SK-N-DZ (cell line): ENCODE measurements around the gene UNG.
"Not testable (repeated sequence)": the region's sequence is repeated elsewhere in the genome, so short reads cannot be mapped to it uniquely, and the experiment has no call there.

Experiments
- DNase-seq: peaks from one replicate; pipeline ENCODE4 v3.0.0-alpha.2; 2015; ENCODE audit warnings: low spot score

UNG gene

GRCh38 chr12:109120557-109120956 lies 23.2 kb downstream of the UNG start:
- DNase-seq: no peak

- no peak for DNase-seq
Measured at GRCh38 chr12:109121346-109121880, 24.0 kb downstream of the UNG start.

- DNase-seq: no peak
Measured at GRCh38 chr12:109124878-109125648, 27.7 kb downstream of the UNG start.

DNA sequence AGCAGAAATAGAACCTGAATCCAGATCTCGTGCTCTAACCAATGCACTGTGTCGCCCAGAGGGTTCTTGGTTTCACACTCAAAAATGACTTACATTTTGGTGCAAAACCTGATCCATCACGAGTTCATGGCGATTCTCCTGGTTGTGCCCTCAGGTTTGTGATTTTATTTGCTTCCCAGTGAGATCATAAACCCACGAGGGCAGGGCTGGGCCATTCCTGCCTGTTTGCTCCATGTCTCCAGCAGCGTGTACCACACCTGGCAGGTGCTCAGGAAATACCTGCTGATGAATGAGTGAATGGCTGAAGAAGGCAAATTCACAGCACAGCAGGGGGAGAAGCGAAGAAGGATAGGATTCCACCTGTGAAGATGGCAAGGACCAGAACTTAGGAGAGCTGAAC lies 28.4 kb downstream of the UNG start:
- DNase-seq: no peak

DNA sequence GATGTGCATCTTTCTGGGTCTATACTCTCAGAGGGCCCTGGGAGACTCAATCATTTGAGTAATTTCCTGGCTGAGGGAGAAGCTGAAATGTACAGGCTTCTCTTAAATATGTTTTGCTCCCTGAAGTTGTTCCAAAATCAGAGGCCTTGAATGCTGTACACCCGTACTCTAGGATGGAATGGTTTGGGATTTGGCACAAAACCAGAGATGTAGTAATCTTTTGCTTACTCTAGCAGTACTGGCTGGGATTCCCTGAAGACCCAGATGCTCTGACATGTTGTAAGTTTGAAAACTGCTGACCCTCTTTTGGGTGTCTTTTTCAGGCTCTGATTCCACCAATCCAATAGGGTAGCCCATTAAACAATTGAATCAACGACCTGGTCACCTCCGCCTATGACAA lies 29.4 kb downstream of the UNG start:
- DNase-seq: no peak

- no peak for DNase-seq
Measured at GRCh38 chr12:109127533-109128242, 30.3 kb downstream of the UNG start.

DNA sequence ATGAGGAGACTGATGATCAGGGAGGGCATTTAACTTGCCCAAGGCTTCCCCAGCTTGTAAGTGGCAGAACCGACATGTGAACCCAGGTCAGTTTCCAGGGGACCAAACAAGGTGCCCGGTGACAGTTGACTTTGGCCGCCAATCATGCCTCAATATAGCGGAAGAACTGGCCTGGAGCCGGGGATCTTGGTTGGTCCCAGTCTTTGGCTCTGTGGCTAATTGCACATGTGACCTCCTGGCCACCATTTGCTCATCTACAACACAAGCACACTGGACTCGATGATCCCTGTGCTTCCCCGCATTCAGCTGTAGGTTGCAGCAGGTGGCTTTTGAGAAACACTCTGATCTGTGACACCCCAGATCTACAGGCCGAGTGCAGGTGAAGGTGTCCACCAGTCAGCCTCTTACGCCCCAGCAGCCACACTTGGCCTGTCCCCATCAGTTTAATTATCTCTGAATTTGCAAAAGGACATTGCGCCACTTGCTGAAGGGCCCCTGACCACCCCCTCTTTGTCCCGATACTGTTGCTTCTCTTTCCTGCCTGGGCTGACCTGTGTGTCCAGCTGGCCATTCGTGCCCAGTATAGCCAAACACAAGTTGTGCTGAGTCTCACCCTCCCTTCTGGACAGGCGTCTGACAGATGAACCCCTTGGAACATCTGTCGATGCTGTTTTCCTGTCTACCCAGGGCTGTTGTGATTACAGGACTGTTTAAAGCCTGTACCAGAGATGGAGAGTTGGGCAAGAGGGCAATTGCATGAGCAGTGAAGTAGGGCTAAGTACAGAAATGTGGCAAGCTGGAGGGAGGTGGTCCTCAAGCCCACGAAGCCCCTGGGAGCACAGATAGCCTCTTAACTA lies 33.1 kb downstream of the UNG start:
- no peak for DNase-seq

DNA sequence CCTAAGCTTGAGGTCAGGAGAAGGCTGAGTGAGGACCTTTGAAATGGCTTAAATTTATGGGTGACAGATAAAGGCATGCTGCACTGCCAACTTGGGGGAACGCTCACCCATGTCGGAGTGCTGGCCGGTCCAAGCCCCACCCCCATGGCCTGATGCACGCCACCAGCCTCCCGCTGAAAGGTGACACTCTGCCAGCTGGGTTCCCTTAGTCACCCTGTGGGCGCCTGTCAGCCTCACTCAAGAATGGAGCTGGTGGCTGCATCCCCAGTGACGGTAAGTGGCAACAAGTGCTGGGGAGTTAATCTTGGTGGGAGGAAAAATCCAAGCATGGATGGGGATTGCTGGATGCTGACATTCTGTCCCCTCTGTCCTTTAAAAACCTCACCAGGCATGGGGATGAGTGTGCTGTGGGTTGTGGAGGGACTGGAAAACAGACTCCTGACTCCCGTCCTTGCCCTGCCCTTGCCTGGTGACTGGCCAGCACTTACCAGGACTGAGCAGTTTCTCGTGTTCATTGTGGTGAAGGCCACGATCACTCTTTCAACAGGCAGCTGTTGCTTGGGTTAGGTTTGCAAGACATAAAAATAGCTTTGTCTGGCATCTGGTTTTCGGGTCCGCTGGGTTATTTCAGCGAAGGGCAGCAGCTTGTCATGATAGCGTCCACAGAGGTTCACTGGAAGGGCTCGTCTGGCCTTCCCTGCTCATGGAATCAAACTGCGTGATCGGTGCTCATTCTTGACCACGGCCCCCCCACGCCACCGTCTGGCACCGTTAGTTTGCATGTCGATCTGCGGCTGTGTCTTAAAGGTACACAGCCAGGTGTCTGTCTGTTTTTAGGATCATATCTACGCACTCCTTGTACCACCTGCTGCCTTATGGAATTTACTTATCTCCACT lies 34.0 kb downstream of the UNG start:
- no peak for DNase-seq

GRCh38 chr12:109134186-109134917 lies 37.0 kb downstream of the UNG start:
- no peak for DNase-seq

DNA sequence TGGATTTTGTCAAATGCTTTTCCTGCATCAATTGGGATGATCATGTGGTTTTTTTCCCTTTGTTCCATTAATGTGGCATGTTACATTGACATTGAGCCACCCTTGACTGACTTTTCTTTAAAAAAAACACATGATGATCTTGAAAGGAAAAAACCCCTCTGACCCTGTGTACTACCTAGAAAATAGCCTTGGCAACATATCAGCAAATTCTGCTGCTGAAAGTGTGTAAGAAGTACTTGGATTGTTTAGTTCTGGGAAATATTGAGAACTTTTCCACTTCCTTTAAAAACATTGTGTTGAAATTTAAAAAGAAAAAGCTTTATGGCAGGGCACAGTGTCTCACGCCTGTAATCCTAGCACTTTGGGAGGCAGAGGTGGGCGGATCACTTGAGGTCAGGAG lies 39.7 kb downstream of the UNG start:
- DNase-seq: no peak

DNA sequence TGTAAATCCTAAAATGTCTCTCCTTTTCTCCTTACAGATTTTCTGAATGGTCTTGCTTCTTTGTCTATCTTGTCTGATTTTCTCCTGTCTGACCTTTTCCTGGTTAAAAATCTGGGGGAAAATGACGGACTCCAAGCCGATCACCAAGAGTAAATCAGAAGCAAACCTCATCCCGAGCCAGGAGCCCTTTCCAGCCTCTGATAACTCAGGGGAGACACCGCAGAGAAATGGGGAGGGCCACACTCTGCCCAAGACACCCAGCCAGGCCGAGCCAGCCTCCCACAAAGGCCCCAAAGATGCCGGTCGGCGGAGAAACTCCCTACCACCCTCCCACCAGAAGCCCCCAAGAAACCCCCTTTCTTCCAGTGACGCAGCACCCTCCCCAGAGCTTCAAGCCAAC lies 42.0 kb downstream of the UNG start:
- DNase-seq: no peak

DNA sequence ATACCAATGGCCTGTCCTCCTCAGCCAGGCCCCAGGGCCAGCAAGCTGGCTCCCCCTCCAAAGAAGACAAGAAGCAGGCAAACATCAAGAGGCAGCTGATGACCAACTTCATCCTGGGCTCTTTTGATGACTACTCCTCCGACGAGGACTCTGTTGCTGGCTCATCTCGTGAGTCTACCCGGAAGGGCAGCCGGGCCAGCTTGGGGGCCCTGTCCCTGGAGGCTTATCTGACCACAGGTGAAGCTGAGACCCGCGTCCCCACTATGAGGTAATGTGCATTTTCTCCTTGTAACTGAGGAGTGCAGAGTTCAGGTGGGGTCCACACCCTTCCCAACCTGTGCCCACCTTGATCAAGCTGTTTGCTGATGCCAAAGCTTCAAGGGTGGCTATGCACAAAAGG lies 42.4 kb downstream of the UNG start:
- DNase-seq: no peak

DNA sequence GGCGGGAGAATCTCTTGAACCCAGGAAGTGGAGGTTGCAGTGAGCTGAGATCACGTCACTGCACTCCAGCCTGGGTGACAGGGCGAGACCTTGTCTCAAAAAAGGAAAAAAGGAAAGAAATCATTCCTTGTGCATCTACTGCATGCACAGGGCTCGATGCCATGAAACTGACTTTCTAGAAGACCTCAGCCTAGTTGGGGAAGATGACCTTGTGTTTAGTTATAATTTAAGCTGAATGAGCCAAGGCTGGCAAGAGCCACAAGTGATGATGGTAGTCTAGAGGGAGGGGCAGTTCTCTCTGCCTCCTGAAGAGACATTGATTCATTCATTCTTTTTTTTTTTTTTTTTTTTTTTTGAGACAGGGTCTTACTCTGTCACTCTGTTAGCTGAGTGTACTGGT lies 43.2 kb downstream of the UNG start:
- DNase-seq: no peak

DNA sequence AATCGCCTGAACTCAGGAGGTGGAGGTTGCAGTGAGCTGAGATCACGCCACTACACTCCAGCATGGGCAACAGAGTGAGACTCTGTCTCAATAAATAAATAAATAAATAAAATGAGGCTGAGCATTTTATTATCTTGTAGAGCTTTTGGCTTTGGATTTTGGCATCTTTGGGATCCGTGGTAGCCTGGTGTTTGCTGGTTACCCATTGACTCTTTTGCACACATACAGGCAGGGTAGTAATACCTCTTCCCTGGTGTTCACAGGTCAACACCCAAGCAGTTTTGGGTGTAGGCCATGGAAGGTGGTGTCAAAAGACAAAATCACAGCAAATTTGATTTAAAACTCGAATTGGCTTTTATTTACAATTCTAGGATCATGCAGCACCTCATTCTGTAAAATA lies 46.8 kb downstream of the UNG start:
- DNase-seq: no peak

DNA sequence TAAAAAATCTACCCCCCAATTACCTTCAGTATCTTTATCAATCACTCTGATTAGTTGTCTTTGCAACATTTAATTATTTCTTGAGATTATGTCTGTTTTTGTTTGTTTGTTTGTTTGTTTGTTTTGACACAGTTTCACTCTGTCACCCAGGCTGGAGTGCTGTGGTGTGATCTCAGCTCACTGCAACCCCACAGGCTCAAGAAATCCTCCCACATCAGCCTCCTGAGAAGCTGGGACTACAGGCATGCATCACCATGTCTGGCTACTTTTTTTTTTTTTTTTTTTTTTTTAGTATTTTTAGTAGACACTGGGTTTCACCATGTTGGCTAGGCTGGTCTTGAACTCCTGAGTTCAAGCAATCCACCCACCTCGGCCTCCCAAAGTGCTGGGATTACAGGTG lies 49.7 kb downstream of the UNG start:
- DNase-seq: not testable (repeated sequence)

- no peak for DNase-seq
Measured at GRCh38 chr12:109147954-109148353, 50.6 kb downstream of the UNG start.

DNA sequence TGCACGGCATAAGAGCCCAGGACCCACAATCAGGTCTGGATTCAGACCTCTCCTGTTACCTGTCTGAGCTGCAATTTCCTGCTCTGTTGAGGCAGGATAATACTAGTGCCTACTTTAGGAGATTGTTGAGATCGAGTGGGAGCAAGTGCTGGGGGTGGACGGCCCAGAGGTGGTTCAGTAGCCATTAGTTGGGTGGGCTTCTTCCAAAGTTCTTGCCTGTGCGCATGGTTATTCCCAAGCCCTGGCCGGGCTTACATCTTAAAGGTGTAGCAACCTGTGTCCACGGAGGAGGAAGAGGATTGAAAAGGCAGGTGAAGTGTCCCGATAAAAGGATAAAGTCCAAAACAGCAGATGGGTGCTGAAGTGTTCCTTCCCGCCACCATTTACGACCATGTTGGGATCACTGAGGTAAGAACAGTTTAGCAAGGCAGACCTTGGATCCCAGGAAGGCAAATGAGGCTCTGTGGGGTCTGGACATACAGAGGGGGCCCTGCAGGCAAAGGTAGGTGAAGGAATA lies 52.8 kb downstream of the UNG start:
- no peak for DNase-seq

DNA sequence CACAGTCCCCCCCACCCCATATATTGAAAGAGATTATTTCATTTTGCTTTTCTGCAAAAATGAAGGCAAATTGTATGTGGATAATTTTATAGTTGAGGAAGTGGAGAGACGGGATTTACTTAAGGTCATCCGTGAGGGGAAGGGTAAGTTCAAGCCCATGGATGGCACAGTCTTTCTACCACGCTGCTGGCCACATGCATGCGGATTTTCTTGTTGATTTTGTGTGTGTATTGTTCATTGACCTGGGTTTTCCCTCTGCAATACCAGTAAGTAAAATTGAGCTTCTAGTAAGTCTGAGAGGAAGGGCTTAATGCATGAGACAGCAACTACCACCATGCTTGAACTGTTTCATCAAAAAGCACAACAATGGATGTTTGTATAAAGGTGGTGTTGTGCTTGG lies 54.1 kb downstream of the UNG start:
- no peak for DNase-seq

DNA sequence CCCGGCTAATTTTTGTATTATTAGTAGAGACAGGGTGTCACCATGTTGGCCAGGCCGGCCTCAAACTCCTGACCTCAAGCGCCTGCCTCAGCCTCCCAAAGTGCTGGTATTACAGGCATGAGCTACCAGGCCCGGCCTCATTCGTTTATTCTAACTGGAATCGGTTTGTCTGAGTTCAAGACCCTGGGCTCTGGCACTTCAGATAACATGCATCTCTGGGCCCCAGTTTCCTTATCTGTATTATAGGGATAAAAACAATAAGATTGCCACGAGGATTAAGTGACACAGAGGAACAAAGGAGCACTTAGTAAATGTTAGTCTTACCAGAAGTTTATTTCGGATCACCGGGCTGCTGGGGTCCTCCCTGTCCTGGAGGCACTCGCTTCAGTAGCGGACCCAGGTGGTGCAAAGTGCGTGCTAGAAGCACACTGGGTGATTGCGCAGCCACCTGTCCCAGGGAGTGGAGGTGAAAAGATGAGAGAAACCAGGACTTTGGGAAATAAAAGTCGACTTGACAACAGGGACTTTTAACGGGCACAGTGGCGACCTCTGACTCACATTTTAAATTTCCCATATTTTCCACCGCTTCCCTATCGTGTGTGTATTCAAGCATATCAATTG lies 56.5 kb downstream of the UNG start:
- DNase-seq: no peak
